Trophoblast cell (in vitro differentiated cells and primary cell): ENCODE measurements around the gene BAG3.
"Not testable (repeated sequence)": the region's sequence is repeated elsewhere in the genome, so short reads cannot be mapped to it uniquely, and the experiment has no call there.

Experiments used
- DNase-seq, 2 donors: peaks; one replicate each; pipeline ENCODE4 v3.0.0-alpha.2; 2016
- H2AFZ ChIP-seq: 2 replicates; pipeline ENCODE4 v1.6.1; 2013; ENCODE audit warnings: low read length, moderate library complexity, mild to moderate bottlenecking; ENCODE audit not compliant: insufficient read depth, poor library complexity
- H2AK5ac ChIP-seq: 2 replicates; pipeline ENCODE4 v1.6.1; 2013; ENCODE audit warnings: mild to moderate bottlenecking, low read length
- H2BK120ac ChIP-seq: 2 replicates; pipeline ENCODE4 v1.6.1; 2013; ENCODE audit warnings: low read length, mild to moderate bottlenecking, moderate library complexity; ENCODE audit not compliant: insufficient read depth, poor library complexity
- H2BK12ac ChIP-seq: 2 replicates; pipeline ENCODE4 v1.6.1; 2013; ENCODE audit warnings: mild to moderate bottlenecking, low read length, moderate library complexity
- H2BK5ac ChIP-seq: 2 replicates; pipeline ENCODE4 v1.6.1; 2013; ENCODE audit warnings: low read length, low read depth, moderate library complexity, mild to moderate bottlenecking; ENCODE audit not compliant: poor library complexity
- H3K14ac ChIP-seq: 2 replicates; pipeline ENCODE4 v1.6.1; 2013; ENCODE audit warnings: mild to moderate bottlenecking, low read length
- H3K18ac ChIP-seq: 2 replicates; pipeline ENCODE4 v1.6.1; 2013; ENCODE audit warnings: mild to moderate bottlenecking, low read length
- H3K23ac ChIP-seq: 2 replicates; pipeline ENCODE4 v1.6.1; 2013; ENCODE audit warnings: low read length
- H3K27ac ChIP-seq: 2 replicates; pipeline ENCODE4 v1.5.1; 2013; ENCODE audit warnings: low read depth, mild to moderate bottlenecking, inconsistent platforms, low read length, moderate library complexity
- H3K27me3 ChIP-seq: 2 replicates; pipeline ENCODE4 v1.6.1; 2013; ENCODE audit warnings: inconsistent platforms, mild to moderate bottlenecking, low read length, moderate library complexity; ENCODE audit not compliant: insufficient read depth
- H3K36me3 ChIP-seq, 2 experiments: 1 replicate in 1 of 2; 2 replicates in 1 of 2; pipeline ENCODE4 v1.6.1; 2013; ENCODE audit warnings: low read length in 2 of 2, mild to moderate bottlenecking in 2 of 2, moderate library complexity in 1 of 2; ENCODE audit not compliant: insufficient read depth in 2 of 2, control insufficient read depth in 1 of 2
- H3K4ac ChIP-seq: 2 replicates; pipeline ENCODE4 v1.6.1; 2013; ENCODE audit warnings: low read depth, mild to moderate bottlenecking, low read length, moderate library complexity
- H3K4me1 ChIP-seq, 2 experiments: 1 replicate in 1 of 2; 2 replicates in 1 of 2; pipeline ENCODE4 v1.6.1; 2013; ENCODE audit warnings: low read length in 2 of 2, mild to moderate bottlenecking in 2 of 2, moderate library complexity in 1 of 2; ENCODE audit not compliant: insufficient read depth in 2 of 2, control insufficient read depth in 1 of 2
- H3K4me2 ChIP-seq: 2 replicates; pipeline ENCODE4 v1.6.1; 2013; ENCODE audit warnings: inconsistent platforms, mild to moderate bottlenecking, low read length, moderate library complexity
- H3K4me3 ChIP-seq: 2 replicates; pipeline ENCODE4 v1.5.1; 2013; ENCODE audit warnings: mild to moderate bottlenecking, low read depth, low read length, inconsistent platforms
- H3K79me1 ChIP-seq: one replicate; pipeline ENCODE4 v1.6.1; 2013; ENCODE audit warnings: low read length
- H3K79me2 ChIP-seq: 2 replicates; pipeline ENCODE4 v1.6.1; 2013; ENCODE audit warnings: low read length, mild to moderate bottlenecking; ENCODE audit not compliant: control insufficient read depth, insufficient read depth, poor library complexity
- H3K9ac ChIP-seq: 2 replicates; pipeline ENCODE4 v1.6.1; 2013; ENCODE audit warnings: mild to moderate bottlenecking, low read length
- H3K9me3 ChIP-seq: 2 replicates; pipeline ENCODE4 v1.6.1; 2013; ENCODE audit warnings: low read depth, mild to moderate bottlenecking, control low read depth, inconsistent platforms, low read length; ENCODE audit not compliant: insufficient read depth
- H4K12ac ChIP-seq: 2 replicates; pipeline ENCODE4 v1.6.1; 2013; ENCODE audit warnings: low read depth, mild to moderate bottlenecking, low read length, moderate library complexity
- H4K8ac ChIP-seq: 2 replicates; pipeline ENCODE4 v1.6.1; 2013; ENCODE audit warnings: low read depth, mild to moderate bottlenecking, low read length, moderate library complexity
- H4K91ac ChIP-seq: one replicate; pipeline ENCODE4 v1.6.1; 2013; ENCODE audit warnings: low read depth, mild to moderate bottlenecking, low read length, moderate library complexity
- WGBS: extraction: QIAGEN DNeasy Blood & Tissue Kit; methylation state at CpG from one replicate; pipeline ENCODE4 v1.1.7; 2013; ENCODE audit warnings: missing lambda C conversion rate; ENCODE audit not compliant: insufficient read length, insufficient coverage; ENCODE audit errors: extremely low coverage; 5-methylcytosine and 5-hydroxymethylcytosine counted together

BAG3 gene

DNA sequence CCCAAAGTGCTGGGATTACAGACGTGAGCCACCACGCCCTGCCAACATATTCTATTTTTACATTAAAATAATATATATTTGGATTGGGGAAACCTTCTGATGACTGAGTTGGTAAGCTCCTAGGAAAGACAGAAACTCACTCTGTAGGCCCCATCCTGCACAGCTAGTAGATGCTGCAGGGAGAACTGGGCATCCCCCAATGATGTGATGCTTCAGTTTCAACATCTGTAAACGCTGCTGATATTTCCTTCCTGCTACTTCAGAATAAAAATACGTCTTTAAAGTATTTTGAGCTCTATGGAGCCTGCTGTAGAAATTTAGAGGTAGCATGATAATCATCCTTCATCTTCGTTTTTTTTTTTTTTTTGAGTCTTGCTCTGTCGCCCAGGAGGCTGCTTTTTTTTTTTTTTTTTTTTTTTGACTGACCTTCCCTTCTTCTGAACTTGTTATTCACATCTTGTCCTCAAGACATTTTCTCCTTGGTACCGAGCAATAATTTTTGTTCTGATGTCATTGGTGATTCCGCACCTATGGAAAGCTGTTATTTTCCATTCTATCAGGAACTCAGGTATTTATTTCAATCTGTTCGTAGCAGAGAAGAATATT, 52.8 kb downstream of the BAG3 start:
- no peaks in the 10 kb centered on the region for H3K27me3 ChIP-seq
- no peak overlapping the region for H2BK5ac ChIP-seq
- H3K23ac ChIP-seq, result no peak overlapping the region
- no peak overlapping the region for H2BK12ac ChIP-seq
- no peaks in the 10 kb centered on the region for H3K79me2 ChIP-seq
- no peak overlapping the region for H4K8ac ChIP-seq
- H3K14ac ChIP-seq, result no peak overlapping the region
- H2AFZ ChIP-seq, result no peak overlapping the region
- no peak overlapping the region for H3K4ac ChIP-seq
- H3K18ac ChIP-seq, result no peak overlapping the region
- no peak overlapping the region for H2BK120ac ChIP-seq
- H2AK5ac ChIP-seq, result no peak overlapping the region
- no peaks in the 10 kb centered on the region for H3K4me1 ChIP-seq
- no peak overlapping the region for H4K91ac ChIP-seq
- no CpG with 5 or more reads among the region's 9 CpGs for WGBS
- H3K36me3 ChIP-seq, result no peaks in the 10 kb centered on the region
- H3K27ac ChIP-seq, result no peak overlapping the region
- no peaks in the 10 kb centered on the region for H3K79me1 ChIP-seq
- DNase-seq, result no peak
- no peak overlapping the region for H3K4me2 ChIP-seq
- H3K9ac ChIP-seq, result no peak overlapping the region
- H4K12ac ChIP-seq, result no peak overlapping the region
- H3K9me3 ChIP-seq, result peaks cover 2% of the 10 kb centered on the region
- H3K4me3 ChIP-seq, result no peak overlapping the region

DNA sequence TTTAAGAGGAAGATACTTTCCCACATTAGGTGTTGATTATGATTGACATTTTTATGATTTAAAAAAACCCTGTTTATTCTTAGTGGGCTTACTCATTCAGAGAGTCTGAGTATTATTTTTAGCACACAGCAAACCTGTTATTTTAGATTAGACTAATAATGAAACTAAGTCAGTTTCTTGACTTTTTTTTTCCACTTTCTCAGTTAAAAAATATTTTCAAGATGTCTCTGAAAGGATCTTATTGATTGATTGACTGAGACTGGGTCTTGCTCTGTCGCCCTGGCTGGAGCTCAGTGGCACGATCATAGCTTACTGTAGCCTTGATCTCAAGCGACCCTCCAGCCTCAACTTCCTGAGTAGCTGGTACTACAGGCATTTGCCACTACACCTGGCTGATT, 54.3 kb downstream of the BAG3 start:
- H3K23ac ChIP-seq, result no peak overlapping the region
- no peak overlapping the region for H3K14ac ChIP-seq
- H3K79me1 ChIP-seq, result no peaks in the 10 kb centered on the region
- no peak overlapping the region for H4K91ac ChIP-seq
- no peak overlapping the region for H3K18ac ChIP-seq
- no peak overlapping the region for H3K27ac ChIP-seq
- peaks cover 2% of the 10 kb centered on the region for H3K9me3 ChIP-seq
- no peak overlapping the region for H3K4ac ChIP-seq
- no peaks in the 10 kb centered on the region for H3K27me3 ChIP-seq
- H3K9ac ChIP-seq, result no peak overlapping the region
- no peak overlapping the region for H4K8ac ChIP-seq
- no peaks in the 10 kb centered on the region for H3K36me3 ChIP-seq
- no CpG with 5 or more reads among the region's 3 CpGs for WGBS
- no peak overlapping the region for H2AFZ ChIP-seq
- H2AK5ac ChIP-seq, result no peak overlapping the region
- no peak for DNase-seq
- H4K12ac ChIP-seq, result no peak overlapping the region
- no peak overlapping the region for H2BK120ac ChIP-seq
- H2BK12ac ChIP-seq, result no peak overlapping the region
- H2BK5ac ChIP-seq, result no peak overlapping the region
- no peak overlapping the region for H3K4me3 ChIP-seq
- no peaks in the 10 kb centered on the region for H3K79me2 ChIP-seq
- H3K4me1 ChIP-seq, result no peaks in the 10 kb centered on the region
- no peak overlapping the region for H3K4me2 ChIP-seq

DNA sequence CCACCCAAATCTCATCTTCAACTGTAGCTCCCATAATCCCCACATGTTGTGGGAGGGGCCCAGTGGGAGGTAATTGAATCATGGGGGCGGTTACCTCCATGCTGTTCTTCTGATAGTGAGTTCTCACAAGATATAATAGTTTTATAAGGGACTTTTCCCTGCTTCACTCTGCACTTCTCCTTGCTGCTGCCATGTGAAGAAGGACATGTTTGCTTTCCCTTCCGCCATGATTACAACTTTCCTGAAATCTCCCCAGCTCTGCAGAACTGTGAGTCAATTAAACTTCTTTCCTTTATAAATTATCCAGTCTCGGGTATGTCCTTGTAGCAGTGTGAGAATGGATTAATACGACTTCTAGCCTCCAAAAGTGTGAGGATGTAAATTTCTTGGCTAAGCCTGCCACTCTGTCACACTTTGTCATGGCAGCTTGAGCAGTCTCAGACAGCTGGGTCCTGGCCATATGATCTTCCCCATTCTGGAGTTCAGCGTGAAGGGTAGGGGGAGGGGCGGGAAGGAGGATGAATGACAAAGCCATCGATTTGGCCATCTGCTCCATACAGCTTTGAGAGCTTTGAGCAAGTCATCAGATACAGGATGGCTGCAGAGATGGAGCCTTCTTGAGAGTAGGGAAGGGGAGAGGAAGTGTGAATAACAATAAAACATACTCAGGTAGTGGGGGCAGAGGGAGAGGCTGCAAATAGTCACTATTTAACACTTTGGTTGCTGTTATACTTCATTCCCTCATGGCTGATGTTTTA, 55.5 kb downstream of the BAG3 start:
- Histone ChIP-seq H3K27me3 (no peaks in the 10 kb centered on the region), H3K4me1 (no peaks in the 10 kb centered on the region), H2AFZ (no peak overlapping the region), H4K8ac (no peak overlapping the region), H3K4ac (no peak overlapping the region), H4K12ac (no peak overlapping the region), H2AK5ac (no peak overlapping the region), H3K36me3 (no peaks in the 10 kb centered on the region), H3K79me2 (no peaks in the 10 kb centered on the region), H3K23ac (no peak overlapping the region), H3K18ac (no peak overlapping the region), H3K9ac (no peak overlapping the region), H2BK12ac (no peak overlapping the region), H4K91ac (no peak overlapping the region), H3K27ac (no peak overlapping the region), H2BK120ac (no peak overlapping the region), H3K14ac (no peak overlapping the region), H3K4me2 (no peak overlapping the region), H2BK5ac (no peak overlapping the region), H3K79me1 (no peaks in the 10 kb centered on the region), H3K4me3 (no peak overlapping the region), H3K9me3 (peaks cover 5% of the 10 kb centered on the region)
- WGBS, result no CpG with 5 or more reads among the region's 7 CpGs
- DNase-seq, result no peak

DNA sequence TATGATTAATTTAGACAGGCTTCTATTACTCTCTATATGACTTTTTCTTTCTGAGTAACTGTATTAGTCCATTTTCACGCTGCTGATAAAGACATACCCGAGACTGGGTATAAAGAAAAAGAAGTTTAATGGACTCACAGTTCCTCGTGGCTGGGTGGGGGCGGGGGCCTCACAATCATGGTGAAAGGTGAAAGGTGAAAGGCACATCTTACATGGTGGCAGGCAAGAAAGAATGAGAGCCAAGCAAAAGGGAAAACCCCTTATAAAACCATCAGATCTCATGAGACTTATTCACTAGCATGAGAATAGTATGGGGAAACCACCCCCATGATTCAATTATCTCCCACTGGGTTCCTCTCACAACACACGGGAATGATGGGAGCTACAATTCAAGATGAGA, 56.2 kb downstream of the BAG3 start:
- H4K91ac ChIP-seq, H2BK120ac ChIP-seq, H3K79me1 ChIP-seq, H3K4ac ChIP-seq, H2AFZ ChIP-seq, H3K27me3 ChIP-seq, H3K27ac ChIP-seq, H3K14ac ChIP-seq, H3K4me2 ChIP-seq, H4K12ac ChIP-seq, H3K79me2 ChIP-seq, H2AK5ac ChIP-seq, H3K18ac ChIP-seq, H2BK5ac ChIP-seq, H4K8ac ChIP-seq, H3K9me3 ChIP-seq, H3K36me3 ChIP-seq, DNase-seq, H3K4me1 ChIP-seq, H3K9ac ChIP-seq, H3K23ac ChIP-seq, H2BK12ac ChIP-seq, H3K4me3 ChIP-seq: not testable (repeated sequence)
- no CpG with 5 or more reads among the region's 5 CpGs for WGBS
